IPS-18c (cell line): ENCODE data around the gene EYS.

Source experiments
- H3K4me3 ChIP-seq: 2 replicates; pipeline ENCODE4 v1.7.0; 2013; ENCODE audit warnings: low read depth, mild to moderate bottlenecking, low read length, moderate library complexity; ENCODE audit not compliant: insufficient read depth
- H3K9me3 ChIP-seq: one replicate; pipeline ENCODE4 v1.6.1; 2013; ENCODE audit warnings: mild to moderate bottlenecking, low read length, moderate library complexity; ENCODE audit not compliant: control insufficient read depth, insufficient read depth

EYS gene

DNA sequence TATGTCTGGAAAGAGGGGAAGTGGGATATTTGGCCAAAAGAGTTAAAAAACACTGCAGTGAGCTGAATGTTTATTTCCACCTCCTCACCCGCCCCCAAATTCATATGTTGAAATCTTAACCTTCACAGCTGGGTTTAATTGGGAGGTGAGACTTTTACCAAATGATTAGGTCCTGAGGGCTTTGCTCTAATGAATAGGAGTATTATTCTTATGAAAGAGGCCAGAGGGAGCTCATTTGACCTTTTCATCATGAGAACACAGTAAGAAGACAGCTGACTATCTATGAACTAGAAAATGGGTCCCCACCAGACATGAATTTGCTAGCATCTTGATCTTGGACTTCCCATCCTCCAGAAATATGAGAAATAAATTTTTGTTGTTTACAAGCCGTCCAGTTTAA lies 1042.5 kb downstream of the EYS start:
- no peak overlapping the region for H3K4me3 ChIP-seq
- H3K9me3 ChIP-seq = no peaks in the 10 kb centered on the region

GRCh38 chr6:64644024-64644423 lies 1063.0 kb downstream of the EYS start:
- H3K9me3 ChIP-seq = no peaks in the 10 kb centered on the region
- no peak overlapping the region for H3K4me3 ChIP-seq

- H3K4me3 ChIP-seq = no peak overlapping the region
- no peaks in the 10 kb centered on the region for H3K9me3 ChIP-seq
Measured at GRCh38 chr6:64630901-64631300, 1076.1 kb downstream of the EYS start.

DNA sequence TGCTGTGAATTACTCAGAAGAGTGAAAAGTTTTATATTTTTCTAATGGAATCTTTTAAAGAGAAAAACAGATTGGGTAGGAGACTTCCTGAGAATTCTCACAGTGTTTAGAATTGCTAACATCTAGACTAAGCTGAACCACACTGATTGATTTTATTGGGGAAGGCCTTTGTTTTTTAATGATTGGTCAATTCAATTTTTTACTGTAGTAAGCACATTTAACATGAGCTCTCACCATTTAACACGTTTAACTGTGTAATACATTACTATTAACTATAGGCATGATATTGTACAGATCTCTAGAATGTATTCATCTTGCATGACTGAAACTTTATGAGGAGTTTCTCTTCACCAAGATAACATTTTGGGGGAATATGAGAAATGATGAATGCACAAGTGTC lies 1084.1 kb downstream of the EYS start:
- H3K4me3 ChIP-seq = no peak overlapping the region
- no peaks in the 10 kb centered on the region for H3K9me3 ChIP-seq

DNA sequence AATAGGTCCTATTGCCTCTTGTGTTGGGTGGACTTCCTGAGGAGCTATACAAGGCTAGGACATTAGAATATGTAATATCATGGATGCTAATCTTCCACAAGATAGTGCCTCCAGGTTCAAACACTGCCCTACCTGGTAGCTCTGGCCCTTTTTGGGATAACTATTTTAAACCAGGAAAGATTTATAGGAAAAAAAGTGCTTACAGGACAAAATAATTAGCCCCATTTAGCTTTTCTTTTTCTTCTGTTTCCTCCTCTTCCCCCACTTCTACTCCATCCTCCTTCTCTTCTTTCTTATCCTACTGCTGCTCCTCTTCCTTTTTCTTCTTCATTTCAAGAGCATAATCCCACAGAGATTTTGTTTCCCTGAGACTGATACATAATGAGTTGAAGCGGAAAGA lies 1104.0 kb downstream of the EYS start:
- no peaks in the 10 kb centered on the region for H3K9me3 ChIP-seq
- H3K4me3 ChIP-seq = no peak overlapping the region

DNA sequence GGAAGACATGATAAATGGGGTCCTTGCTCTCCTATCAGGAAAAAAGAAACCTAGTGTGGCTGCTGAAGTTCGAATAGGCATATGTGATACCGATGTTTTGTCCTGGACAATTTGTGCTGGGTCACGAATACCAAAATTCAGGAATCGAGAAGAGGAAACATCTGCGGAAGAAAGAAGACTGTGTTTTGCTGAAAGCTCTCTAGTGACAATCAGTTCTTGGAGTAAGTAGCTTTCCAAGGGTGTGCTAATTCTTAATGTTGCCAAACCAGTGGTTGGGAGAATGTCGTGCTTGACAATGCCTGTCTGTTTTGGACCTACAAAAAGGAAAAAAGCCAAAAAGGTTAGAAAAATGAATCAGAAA lies 1115.4 kb downstream of the EYS start:
- H3K4me3 ChIP-seq = no peak overlapping the region
- no peaks in the 10 kb centered on the region for H3K9me3 ChIP-seq

DNA sequence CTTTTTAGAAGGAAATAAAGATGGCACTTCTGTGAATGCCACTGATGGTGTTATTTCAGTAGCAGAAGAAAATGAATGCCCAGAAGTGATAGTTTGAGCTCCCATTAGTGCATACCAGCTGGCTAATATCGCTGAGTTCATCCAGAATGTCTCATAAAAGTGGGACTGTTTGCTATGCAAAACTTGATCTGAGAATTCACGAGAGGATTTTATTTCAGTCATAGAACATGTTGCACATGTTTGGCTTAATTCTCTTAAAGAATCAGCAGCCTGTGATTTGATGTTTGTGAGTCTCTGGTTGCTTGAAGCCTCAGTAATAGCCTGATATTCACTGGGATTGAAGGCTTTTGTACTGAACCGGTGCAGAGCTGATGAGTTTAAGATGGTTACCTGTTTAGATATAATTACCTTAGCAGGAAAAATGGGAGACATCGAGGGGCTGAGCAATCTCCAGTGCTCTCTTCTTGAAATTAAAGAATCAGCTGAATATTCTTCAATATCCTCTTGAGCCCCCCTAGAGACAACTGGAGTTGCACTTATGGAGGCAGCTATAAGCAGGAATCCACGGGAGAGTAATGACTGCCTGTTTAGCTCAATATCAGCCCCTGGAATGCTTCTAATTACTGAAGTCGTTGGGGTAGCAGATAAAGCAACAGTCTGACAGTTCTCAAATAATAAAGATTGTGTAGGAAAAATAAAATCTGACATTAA lies 1115.9 kb downstream of the EYS start:
- no peaks in the 10 kb centered on the region for H3K9me3 ChIP-seq
- H3K4me3 ChIP-seq = no peak overlapping the region

DNA sequence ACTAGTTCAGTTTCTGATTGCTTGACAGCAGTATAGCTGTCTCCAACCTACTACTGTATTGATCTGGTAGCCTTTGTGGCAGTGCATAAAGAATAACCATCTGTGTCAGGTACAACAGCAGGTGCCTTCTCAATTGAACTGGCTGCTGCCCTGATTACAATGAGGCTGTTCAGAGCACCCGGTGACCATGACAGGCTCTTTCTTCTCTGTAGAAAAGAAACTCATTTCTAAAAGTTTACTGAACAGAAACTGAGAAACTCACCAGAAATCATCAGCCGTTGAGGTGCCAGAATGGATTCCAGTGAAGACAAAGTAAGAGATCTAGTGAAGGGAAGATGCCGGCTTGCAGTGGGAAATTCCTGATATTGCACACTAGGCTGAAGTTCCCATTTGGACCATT lies 1117.1 kb downstream of the EYS start:
- H3K9me3 ChIP-seq = no peaks in the 10 kb centered on the region
- H3K4me3 ChIP-seq = no peak overlapping the region

DNA sequence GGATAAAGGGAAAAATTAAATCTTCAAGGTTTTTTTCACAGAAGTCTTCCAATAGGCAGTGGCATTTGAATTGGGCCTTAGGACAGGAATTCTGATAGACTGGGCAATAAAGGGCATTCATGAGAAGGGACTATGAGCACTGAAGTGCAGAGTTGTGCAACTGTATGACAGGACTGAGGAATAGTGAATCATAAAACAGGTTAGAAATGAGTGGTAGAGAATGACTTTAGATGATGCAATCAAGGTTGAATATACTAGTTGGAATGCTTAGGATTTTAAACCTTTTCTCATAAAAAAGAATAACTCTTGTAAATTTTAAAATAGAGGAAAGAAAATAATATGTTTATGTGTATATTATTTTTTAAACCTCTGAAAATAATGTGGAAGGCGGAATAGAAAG lies 1126.7 kb downstream of the EYS start:
- H3K9me3 ChIP-seq = no peaks in the 10 kb centered on the region

DNA sequence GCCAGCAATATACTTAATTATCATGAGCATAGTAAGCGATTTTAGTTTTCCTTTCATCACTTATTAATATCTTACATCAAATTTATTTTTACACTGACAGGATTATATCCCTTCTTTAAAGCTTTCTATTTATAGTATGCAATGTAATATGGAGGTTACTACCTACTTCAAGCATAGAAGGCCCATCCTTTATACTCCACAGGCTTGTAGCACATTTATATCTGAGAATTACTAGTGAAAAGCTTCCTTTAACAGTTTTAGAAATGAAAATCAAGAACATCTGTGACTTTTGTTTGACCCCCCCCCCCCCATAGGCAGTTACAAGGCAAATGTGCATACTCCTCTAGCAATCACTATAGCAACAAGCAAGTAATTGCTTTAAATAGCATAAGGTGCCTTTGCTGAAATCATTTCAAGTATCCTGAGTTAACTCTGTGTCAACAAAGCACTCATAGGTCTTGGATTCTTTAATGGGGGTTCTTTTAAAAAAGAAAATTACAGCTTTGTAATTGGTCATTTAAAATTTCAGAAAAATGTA lies 1153.7 kb downstream of the EYS start:
- Histone ChIP-seq H3K9me3 (no peaks in the 10 kb centered on the region), H3K4me3 (no peak overlapping the region)

More for the DNA sequence above, 1126.7 kb downstream of the EYS start:
- H3K4me3 ChIP-seq = no peak overlapping the region

GRCh38 chr6:64547594-64548268 lies 1159.3 kb downstream of the EYS start:
- H3K4me3 ChIP-seq = no peak overlapping the region
- no peaks in the 10 kb centered on the region for H3K9me3 ChIP-seq

DNA sequence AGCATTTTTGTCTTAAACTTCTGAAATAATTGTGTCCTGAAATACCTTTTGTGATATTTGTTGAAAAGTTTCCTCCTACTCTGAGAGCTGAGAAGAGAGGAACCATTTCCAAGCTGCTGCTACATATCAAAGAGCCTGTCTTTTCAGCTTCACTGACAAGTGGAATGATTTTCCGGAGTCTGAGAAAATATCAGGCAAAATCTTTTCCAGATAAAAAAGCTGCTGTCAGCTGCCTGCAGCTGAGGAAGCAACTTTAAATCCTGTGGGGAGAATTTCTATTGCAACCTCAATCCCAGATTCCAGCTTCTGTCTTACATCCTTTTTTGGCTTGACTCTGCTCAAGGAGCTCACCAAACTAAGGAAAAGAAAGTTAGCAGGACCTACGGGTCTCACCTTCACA lies 1167.1 kb downstream of the EYS start:
- Histone ChIP-seq H3K4me3 (no peak overlapping the region), H3K9me3 (no peaks in the 10 kb centered on the region)

- Histone ChIP-seq H3K9me3 (no peaks in the 10 kb centered on the region), H3K4me3 (no peak overlapping the region)
Measured at GRCh38 chr6:64538722-64539121, 1168.3 kb downstream of the EYS start.

DNA sequence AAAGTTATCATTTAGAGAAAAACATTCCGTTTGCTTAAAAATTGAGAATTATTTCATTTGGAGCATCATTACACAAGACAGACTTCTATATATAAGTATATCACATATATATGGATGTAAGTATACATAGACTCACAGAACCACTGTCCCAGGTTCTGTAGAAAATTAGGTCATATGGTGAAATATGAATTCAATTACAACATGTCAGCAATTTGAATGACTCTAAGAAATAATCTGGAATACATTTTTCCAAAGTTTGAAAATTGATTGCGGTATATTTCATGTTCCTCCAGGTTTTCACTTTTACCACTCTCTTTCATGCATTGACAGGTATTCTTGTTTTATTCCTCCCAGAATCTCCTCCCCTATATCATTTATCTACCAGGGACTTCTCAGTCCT lies 1179.1 kb downstream of the EYS start:
- Histone ChIP-seq H3K4me3 (no peak overlapping the region), H3K9me3 (no peaks in the 10 kb centered on the region)

GRCh38 chr6:64522859-64523258 lies 1184.2 kb downstream of the EYS start:
- H3K4me3 ChIP-seq = no peak overlapping the region
- no peaks in the 10 kb centered on the region for H3K9me3 ChIP-seq

DNA sequence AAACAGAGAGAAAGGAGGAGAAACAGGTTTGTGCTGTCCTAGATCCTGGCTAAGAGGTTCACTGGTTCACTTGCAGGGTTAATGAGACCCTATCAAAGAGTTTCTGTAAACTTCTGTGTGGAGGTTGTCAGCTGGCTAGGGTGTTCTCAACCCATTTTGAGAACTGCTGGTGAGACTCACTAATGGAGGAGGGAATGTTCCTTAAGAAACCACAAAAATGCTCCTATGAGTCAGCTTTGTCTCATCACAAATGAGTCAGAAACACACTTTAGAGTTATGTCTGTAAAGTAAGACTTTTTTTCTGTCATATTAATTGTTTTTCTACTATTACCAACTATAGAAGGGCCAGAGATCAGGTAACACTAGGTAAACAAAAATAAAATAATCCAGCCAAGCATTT lies 1187.0 kb downstream of the EYS start:
- Histone ChIP-seq H3K4me3 (no peak overlapping the region), H3K9me3 (no peaks in the 10 kb centered on the region)

DNA sequence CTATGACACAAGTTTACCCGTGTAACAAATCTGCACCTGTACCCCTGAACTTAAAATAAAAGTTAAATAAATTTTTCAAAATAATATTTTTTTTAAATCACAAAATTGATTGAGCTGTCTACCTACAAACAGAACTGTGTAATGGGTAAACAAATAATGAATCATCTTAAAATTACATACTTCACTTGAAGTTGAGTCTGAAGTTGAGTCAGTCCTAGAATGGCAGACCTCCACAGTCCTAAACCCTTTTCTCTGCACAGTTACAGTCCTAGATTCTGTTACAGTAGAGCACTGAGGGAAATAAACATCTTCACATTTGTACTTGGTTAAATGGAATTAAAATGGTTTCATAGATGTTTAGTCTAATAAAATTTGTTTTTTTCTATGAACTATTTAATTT lies 1190.6 kb downstream of the EYS start:
- H3K4me3 ChIP-seq = no peak overlapping the region
- no peaks in the 10 kb centered on the region for H3K9me3 ChIP-seq

DNA sequence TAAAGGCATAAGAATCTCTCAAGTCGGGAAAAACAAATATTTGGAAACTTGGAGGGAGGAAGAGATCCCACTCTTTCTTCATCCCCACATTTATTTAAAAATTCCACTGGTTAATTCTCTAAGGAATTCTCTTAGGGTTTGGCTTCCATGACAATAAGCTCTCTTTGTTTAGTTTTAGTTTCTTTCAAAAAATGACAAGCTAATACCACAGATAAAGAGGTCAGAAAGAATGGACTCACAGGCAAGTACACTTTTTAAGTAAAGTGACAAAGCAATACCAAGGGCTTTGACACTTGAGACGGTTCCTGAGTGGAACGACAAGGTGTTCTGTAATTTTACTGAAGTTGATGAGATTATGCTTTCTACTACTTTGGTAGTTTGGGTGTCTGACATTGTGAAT lies 1199.4 kb downstream of the EYS start:
- H3K9me3 ChIP-seq = no peaks in the 10 kb centered on the region
- no peak overlapping the region for H3K4me3 ChIP-seq

- no peaks in the 10 kb centered on the region for H3K9me3 ChIP-seq
- no peak overlapping the region for H3K4me3 ChIP-seq
Measured at GRCh38 chr6:64505312-64505711, 1201.7 kb downstream of the EYS start.
